Measurements from ENCODE around the gene CCSAP. TPM values are rescaled to one million over a fixed set of nuclear protein-coding genes. Genes with fewer than 3 reads are reported as not detected.

Gene CCSAP
- total and polyA plus RNA-seq, 8 donors, result 7.1 to 11.4 (median 9.2) TPM

DNA sequence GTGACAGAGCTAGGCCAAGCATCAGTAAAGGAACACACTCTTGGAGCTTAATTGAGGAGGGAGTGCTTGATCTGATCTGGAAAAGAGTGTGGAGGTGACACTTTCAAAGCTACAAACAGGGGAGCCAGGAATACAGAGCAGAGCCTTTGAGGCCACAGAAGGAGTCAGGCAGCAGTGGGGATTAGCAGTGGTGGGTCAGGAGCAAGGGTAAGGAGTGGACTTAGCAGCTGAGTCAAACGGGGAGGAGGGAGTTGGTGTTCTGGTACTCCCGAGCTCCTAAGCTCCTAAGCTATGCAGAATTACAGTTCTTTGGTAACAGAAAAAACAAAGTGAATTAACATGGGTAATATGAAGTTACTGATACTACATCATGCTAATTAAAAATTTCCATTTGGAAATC lies 57.4 kb downstream of the CCSAP start:
- ATAC-seq, result no peak
- H3K27ac ChIP-seq, result no peak overlapping the region
- H3K4me3 ChIP-seq, result no peak overlapping the region
- no peaks in the 10 kb centered on the region for H3K36me3 ChIP-seq
- DNase-seq, result no peak
- H3K4me1 ChIP-seq, result peaks cover 0 to 16% of the 10 kb centered on the region in 2 donors
- intact Hi-C loops (cut with DNase I), result no loop called here
- TF ChIP-seq, protein P1, sequence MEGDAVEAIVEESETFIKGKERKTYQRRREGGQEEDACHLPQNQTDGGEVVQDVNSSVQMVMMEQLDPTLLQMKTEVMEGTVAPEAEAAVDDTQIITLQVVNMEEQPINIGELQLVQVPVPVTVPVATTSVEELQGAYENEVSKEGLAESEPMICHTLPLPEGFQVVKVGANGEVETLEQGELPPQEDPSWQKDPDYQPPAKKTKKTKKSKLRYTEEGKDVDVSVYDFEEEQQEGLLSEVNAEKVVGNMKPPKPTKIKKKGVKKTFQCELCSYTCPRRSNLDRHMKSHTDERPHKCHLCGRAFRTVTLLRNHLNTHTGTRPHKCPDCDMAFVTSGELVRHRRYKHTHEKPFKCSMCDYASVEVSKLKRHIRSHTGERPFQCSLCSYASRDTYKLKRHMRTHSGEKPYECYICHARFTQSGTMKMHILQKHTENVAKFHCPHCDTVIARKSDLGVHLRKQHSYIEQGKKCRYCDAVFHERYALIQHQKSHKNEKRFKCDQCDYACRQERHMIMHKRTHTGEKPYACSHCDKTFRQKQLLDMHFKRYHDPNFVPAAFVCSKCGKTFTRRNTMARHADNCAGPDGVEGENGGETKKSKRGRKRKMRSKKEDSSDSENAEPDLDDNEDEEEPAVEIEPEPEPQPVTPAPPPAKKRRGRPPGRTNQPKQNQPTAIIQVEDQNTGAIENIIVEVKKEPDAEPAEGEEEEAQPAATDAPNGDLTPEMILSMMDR (IDR thresholded peaks at IDR 0.05), result no peak
- H3K27me3 ChIP-seq, result no peaks in the 10 kb centered on the region
- no peaks in the 10 kb centered on the region for H3K9me3 ChIP-seq

- DNase-seq (no peak), ATAC-seq (no peak)
- H3K9me3 ChIP-seq, result no peaks in the 10 kb centered on the region
- no peaks in the 10 kb centered on the region for H3K36me3 ChIP-seq
- no peak overlapping the region for H3K27ac ChIP-seq
- H3K4me3 ChIP-seq, result no peak overlapping the region
- TF ChIP-seq, protein P1 (IDR thresholded peaks at IDR 0.05), result no peak
- peaks cover 0 to 16% of the 10 kb centered on the region in 2 donors for H3K4me1 ChIP-seq
- H3K27me3 ChIP-seq, result no peaks in the 10 kb centered on the region
- intact Hi-C loops (cut with DNase I), result no loop called here
Measured at GRCh38 chr1:229284887-229285286, 58.0 kb downstream of the CCSAP start.

GRCh38 chr1:229283183-229283611 lies 59.6 kb downstream of the CCSAP start:
- TF ChIP-seq, protein P1 (IDR thresholded peaks at IDR 0.05), result no peak
- ATAC-seq, result no peak
- intact Hi-C loops (cut with DNase I), result no loop called here
- H3K36me3 ChIP-seq, result no peaks in the 10 kb centered on the region
- H3K4me1 ChIP-seq, result peaks cover 0 to 22% of the 10 kb centered on the region in 2 donors
- H3K27ac ChIP-seq, result no peak overlapping the region
- H3K9me3 ChIP-seq, result no peaks in the 10 kb centered on the region
- no peaks in the 10 kb centered on the region for H3K27me3 ChIP-seq
- no peak overlapping the region for H3K4me3 ChIP-seq
- no peak for DNase-seq

- ATAC-seq, result no peak
- H3K27ac ChIP-seq, result no peak overlapping the region
- H3K36me3 ChIP-seq, result no peaks in the 10 kb centered on the region
- no peaks in the 10 kb centered on the region for H3K9me3 ChIP-seq
- H3K4me3 ChIP-seq, result no peak overlapping the region
- H3K27me3 ChIP-seq, result no peaks in the 10 kb centered on the region
- TF ChIP-seq, protein P1 (IDR thresholded peaks at IDR 0.05), result no peak
- intact Hi-C loops (cut with DNase I), result no loop called here
- peaks cover 0 to 22% of the 10 kb centered on the region in 2 donors for H3K4me1 ChIP-seq
- no peak for DNase-seq
Measured at GRCh38 chr1:229282295-229282823, 60.5 kb downstream of the CCSAP start.

- ATAC-seq (no peak), DNase-seq (no peak)
- H3K9me3 ChIP-seq, result no peaks in the 10 kb centered on the region
- no peaks in the 10 kb centered on the region for H3K36me3 ChIP-seq
- TF ChIP-seq, protein P1 (IDR thresholded peaks at IDR 0.05), result no peak
- intact Hi-C loops (cut with DNase I), result no loop called here
- H3K4me3 ChIP-seq, result no peak overlapping the region
- no peaks in the 10 kb centered on the region for H3K27me3 ChIP-seq
- no peak overlapping the region for H3K27ac ChIP-seq
- H3K4me1 ChIP-seq, result peaks cover 0 to 13% of the 10 kb centered on the region in 2 donors
Measured at GRCh38 chr1:229281339-229281926, 61.4 kb downstream of the CCSAP start.

Measured in left lung (tissue), 10 donors.